Measurements from ENCODE around the gene ELF5. TPM values are rescaled to one million over a fixed set of nuclear protein-coding genes. Genes with fewer than 3 reads are reported as not detected.

Gene ELF5
- total RNA-seq, 2 donors from 2014 or later, result not detected

GRCh38 chr11:34466802-34467488, 46.6 kb downstream of the ELF5 start:
- DNase-seq (no peak), ATAC-seq (no peak)
- intact Hi-C loops (cut with DNase I), result no loop called here

DNA sequence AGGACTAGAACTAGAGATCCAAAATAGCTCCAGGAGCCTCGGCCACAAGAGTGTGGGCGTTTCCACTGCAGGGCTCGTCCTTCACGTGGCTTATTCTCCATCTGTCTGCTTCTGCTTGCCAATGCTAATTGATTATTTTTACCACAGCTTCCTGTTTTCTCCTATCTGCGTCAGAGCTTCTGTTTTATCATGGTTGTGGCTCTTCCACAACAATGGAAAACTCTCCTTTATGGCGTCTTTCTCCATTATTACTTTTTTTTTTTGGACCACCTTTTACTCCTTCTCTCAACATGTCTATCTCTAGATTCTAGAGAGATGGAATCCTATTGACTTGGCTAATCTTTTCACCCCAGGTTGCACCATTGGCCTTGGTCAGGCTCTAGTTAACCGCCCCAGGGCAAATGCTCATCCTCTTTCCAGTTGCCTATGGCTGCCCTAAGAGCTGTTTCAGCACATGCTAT, 49.0 kb downstream of the ELF5 start:
- ATAC-seq (no peak), DNase-seq (no peak)
- intact Hi-C loops (cut with DNase I), result no loop called here

DNA sequence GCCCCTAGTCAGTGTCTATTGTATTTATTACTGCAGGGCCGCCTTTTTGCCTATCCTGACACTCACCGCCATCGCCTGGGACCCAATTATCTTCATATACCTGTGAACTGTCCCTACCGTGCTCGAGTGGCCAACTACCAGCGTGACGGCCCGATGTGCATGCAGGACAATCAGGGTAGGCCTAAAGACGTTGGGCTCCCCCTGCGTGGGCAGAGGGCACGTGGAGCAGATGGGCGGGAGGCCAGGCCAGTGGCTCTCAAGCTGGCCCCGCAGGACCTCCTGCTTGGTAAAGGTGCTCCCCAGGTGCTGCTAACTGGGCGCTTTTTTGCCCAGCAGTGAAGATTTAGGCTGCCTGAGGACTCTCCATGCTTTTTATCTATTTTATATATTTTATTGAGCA, 52.4 kb downstream of the ELF5 start:
- ATAC-seq (no peak), DNase-seq (no peak)
- intact Hi-C loops (cut with DNase I), result no loop called here

DNA sequence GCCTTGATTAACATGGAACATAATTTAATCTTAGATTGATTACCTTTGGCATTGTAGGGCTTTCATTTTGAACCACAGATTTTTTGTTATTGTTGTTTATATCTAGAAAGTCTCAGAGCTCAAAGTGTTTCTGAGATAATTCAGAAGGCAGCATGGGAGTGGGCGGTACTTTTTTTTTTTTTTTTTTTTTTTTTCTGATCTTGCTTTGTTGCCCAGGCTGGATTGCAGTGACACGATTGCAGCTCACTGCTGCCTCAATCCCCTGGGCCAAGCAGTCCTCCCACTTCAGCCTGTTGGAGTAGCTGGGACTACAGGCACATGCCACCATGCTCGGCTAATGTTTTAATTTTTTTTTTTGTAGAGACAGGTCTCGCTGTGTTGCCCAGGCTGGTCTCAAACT, 53.3 kb downstream of the ELF5 start:
- peak in 1 of 2 donors; percentile 34 for ATAC-seq
- DNase-seq, result no peak
- intact Hi-C loops (cut with DNase I), result no loop called here

- intact Hi-C loops (cut with DNase I), result no loop called here
- DNase-seq (no peak), ATAC-seq (no peak)
These were observed 54.0 kb downstream of the ELF5 start for GRCh38 chr11:34459507-34460162.

DNA sequence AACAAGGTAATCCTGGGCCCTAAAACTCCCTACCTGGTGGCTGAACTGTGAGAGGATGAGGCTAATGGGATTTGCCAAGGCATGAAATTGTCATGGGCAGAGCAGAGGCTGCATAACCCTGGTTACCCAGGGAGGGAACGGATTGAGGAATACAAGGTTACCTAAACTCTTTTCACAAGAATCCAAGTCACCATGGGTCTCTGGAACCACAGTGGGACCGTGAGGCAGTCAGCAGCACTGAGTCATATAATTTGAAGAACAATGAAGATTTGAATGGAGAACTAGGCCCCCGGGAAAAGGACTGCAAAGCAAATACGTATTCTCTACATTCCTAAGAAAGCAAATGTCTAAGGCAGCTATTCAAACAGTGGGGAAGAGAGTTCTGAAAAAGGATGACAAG, 55.1 kb downstream of the ELF5 start:
- no peak for DNase-seq
- ATAC-seq, result no peak
- intact Hi-C loops (cut with DNase I), result no loop called here

DNA sequence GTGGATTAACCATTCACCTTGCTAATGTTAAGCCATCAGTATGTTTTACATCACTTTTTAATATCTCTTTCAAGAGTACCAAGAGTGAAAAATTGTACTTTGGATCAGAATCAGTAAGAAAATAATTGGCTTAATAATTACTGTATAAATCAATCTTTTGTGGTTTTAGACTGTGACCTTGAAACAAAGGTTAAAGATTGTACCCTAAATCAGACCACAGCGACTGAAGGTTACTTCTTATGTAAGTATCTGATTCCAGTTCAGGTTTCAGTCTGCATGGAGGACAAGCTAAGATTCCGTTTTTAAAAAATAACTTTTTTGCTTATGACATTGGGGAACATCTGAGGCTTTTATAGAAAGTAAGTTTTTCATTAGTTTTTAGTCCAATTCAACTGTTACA, 56.0 kb downstream of the ELF5 start:
- intact Hi-C loops (cut with DNase I), result no loop called here
- no peak for ATAC-seq
- no peak for DNase-seq

DNA sequence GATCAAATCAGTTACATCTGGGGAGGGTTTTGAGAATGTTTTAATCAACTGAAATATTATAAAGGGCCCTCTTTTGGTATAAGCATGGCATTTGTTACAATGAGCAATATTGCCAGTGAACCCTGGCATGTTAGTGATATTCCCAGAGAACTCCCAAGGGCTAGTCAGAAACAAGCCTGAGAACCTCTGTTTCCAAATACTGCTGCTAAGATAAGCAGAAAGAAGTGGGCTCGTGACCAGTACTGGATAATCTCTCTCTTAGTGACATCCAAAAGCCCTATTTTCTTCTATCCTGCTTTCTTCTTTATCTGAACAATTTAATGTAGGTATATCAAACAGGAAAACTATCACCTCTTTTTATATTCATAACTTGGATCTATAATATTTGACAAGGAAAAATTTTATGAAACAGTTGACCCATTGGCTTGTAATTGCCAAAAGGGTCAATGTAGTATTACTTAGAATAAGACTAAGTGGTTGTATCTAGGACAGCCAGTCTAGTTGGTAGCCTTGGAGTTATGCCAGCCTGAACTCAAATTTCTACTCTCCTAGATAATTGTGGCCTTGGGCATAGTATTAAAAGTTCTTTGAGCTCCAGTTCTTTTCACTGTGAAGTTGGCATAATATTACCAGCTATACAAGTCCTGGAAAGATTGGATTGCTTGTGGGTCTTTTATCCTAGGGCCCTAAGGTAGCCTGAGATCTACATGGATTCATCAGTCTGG, 59.1 kb downstream of the ELF5 start:
- intact Hi-C loops (cut with DNase I), result no loop called here
- ATAC-seq (peak; percentile 36 to 61), DNase-seq (no peak)

DNA sequence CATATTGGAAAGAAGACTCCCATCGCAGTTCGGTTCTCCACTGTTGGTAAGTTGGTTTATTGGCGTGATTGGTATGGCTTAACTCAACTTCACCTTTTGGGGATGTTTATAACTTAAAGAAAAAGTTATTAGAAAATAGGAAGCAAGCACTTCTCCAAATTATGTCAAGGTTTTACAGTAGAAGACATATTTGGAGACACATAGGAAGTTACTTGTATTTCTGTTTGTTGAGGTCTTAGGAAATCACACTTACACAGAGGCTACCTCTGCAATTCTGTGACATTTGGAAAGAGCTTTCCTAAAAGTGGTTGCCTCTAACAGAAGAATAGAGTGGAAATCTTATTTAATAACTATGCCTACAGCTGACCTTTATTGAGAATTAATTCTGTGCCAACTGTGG, 62.5 kb downstream of the ELF5 start:
- DNase-seq (no peak), ATAC-seq (no peak)
- intact Hi-C loops (cut with DNase I), result no loop called here

DNA sequence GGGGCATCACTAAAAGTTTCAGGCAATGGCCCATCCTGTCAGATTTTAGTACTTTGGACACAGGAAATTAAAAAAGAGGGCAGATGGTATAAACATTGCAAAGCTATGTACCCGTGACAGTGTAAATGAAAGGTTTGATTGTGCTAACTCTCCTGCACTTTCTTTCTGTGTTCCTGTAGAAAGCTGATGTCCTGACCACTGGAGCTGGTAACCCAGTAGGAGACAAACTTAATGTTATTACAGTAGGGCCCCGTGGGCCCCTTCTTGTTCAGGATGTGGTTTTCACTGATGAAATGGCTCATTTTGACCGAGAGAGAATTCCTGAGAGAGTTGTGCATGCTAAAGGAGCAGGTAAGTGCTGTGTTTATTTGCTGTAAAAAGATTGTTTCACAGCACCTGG, 64.6 kb downstream of the ELF5 start:
- intact Hi-C loops (cut with DNase I), result no loop called here
- no peak for ATAC-seq
- no peak for DNase-seq

GRCh38 chr11:34448223-34448994, 65.2 kb downstream of the ELF5 start:
- no peak for ATAC-seq
- intact Hi-C loops (cut with DNase I), result no loop called here
- no peak for DNase-seq

- DNase-seq (no peak), ATAC-seq (no peak)
- intact Hi-C loops (cut with DNase I), result no loop called here
These were observed 66.5 kb downstream of the ELF5 start for GRCh38 chr11:34447044-34447443.

- DNase-seq (no peak), ATAC-seq (no peak)
These were observed 67.2 kb downstream of the ELF5 start for GRCh38 chr11:34446386-34446785.

GRCh38 chr11:34445956-34446355, 67.6 kb downstream of the ELF5 start:
- intact Hi-C loops (cut with DNase I), result no loop called here
- ATAC-seq, result no peak
- DNase-seq, result no peak

More at GRCh38 chr11:34446386-34446785, 67.2 kb downstream of the ELF5 start:
- intact Hi-C loops (cut with DNase I), result no loop called here

DNA sequence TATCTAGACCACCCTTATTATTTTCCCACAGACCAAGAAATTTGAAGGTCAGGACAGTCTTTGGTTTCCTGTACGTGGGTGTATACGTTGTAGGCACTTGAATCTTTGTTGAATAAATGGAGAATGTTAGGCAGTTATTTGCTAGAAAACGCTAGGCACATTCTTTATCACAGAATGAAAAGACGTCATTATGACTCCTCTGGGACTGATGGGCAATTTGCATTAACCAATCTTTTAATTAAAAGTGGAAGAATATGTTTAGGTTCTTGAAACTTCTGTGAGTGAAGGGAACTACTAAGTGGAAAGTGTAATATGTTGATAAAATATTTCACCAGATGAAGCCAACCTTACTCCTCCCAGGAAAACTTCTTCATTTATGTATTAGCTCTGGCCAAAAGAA, 69.2 kb downstream of the ELF5 start:
- no peak for ATAC-seq
- intact Hi-C loops (cut with DNase I), result no loop called here
- no peak for DNase-seq

GRCh38 chr11:34443136-34443535, 70.5 kb downstream of the ELF5 start:
- DNase-seq, result no peak
- intact Hi-C loops (cut with DNase I), result no loop called here
- no peak for ATAC-seq

- intact Hi-C loops (cut with DNase I), result no loop called here
- no peak for DNase-seq
- ATAC-seq, result no peak
These were observed 71.8 kb downstream of the ELF5 start for GRCh38 chr11:34441814-34442213.

GRCh38 chr11:34439610-34440198, 73.9 kb downstream of the ELF5 start:
- intact Hi-C loops (cut with DNase I), result no loop called here
- no peak for ATAC-seq
- no peak for DNase-seq
